ENCODE data around the gene COG1.

The COG1 gene

DNA sequence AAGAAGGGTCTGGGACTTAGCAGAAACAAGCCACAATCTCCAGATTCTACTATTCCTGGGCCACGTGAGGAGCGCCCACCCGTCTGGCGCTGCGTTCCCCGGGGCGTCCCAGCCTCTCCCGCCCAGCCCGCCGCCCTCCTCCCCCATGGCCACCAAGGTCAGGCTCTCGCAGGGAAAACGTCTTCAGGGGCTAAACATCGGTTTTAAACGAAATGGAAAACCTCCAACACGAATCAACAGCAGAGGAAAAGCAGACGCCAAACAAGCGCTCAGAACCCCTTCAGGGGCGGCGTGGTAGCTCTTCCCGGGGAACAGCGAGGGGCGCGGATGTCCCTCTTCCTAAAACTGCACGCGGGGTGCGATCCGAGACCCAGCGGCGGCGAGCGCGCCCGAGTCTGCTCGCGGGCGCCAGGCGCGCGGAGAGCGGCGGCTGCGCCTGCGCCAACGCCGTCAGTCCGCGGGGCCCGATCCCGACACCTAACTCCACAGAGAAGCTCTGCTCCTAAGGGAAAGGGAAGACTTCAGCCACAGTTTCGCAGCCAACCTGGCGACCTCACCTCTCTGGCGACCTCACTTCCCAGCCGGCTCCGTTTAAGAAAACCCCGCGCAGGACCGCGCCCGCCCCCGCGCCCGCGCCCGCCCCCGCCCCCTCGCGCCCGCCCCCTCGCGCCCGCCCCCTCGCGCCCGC lies 505 bp upstream of the COG1 start:
- in situ Hi-C loops (cut with MboI; ENCODE audit: low sequenced_read_pairs, unreplicated experiment): loop anchor here (25.0 kb wide), 1 partner anchor 630 kb away; no protein-coding TSS in a partner anchor
- peak; percentile 87 for DNase-seq (ENCODE audit: low spot score)

GRCh38 chr17:73194514-73195222 lies 1.8 kb downstream of the COG1 start:
- in situ Hi-C loops (cut with MboI; ENCODE audit: low sequenced_read_pairs, unreplicated experiment): loop anchor here (25.0 kb wide), 1 partner anchor 632 kb away; no protein-coding TSS in a partner anchor
- DNase-seq (ENCODE audit: low spot score): no peak
- TF ChIP-seq CTCF (IDR thresholded peaks at IDR 0.05; ENCODE audit: borderline replicate concordance, control extremely low read depth, extremely low read depth, insufficient read depth, missing control alignments): no peak

More for the DNA sequence above, 505 bp upstream of the COG1 start:
- no peak for TF ChIP-seq CTCF (IDR thresholded peaks at IDR 0.05; ENCODE audit: borderline replicate concordance, control extremely low read depth, extremely low read depth, insufficient read depth, missing control alignments)

- TF ChIP-seq CTCF (IDR thresholded peaks at IDR 0.05; ENCODE audit: borderline replicate concordance, control extremely low read depth, extremely low read depth, insufficient read depth, missing control alignments): no peak
- no peak for DNase-seq (ENCODE audit: low spot score)
- in situ Hi-C loops (cut with MboI; ENCODE audit: low sequenced_read_pairs, unreplicated experiment): loop anchor here (25.0 kb wide), 1 partner anchor 634 kb away; no protein-coding TSS in a partner anchor
Observed at GRCh38 chr17:73196500-73196899, 3.6 kb downstream of the COG1 start.

DNA sequence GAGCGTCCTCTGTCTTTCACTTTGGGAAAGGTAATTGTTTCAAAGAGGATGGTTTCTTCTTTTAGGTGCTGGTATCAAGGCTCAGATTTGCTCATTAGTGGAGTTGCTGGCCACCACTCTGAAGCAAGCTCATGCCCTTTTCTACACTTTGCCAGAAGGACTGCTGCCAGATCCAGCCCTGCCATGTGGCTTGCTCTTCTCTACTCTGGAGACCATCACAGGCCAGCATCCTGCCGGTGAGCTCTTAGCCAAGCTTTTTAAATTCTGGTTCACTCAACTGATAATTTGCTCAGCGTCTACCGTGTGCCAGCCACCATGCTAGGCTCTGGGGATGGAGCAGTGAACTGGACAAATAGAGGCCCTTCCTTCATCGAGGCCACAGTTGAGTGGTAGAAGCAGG lies 4.3 kb downstream of the COG1 start:
- DNase-seq (ENCODE audit: low spot score): no peak
- in situ Hi-C loops (cut with MboI; ENCODE audit: low sequenced_read_pairs, unreplicated experiment): loop anchor here (25.0 kb wide), 1 partner anchor 635 kb away; no protein-coding TSS in a partner anchor
- TF ChIP-seq CTCF (IDR thresholded peaks at IDR 0.05; ENCODE audit: borderline replicate concordance, control extremely low read depth, extremely low read depth, insufficient read depth, missing control alignments): no peak

DNA sequence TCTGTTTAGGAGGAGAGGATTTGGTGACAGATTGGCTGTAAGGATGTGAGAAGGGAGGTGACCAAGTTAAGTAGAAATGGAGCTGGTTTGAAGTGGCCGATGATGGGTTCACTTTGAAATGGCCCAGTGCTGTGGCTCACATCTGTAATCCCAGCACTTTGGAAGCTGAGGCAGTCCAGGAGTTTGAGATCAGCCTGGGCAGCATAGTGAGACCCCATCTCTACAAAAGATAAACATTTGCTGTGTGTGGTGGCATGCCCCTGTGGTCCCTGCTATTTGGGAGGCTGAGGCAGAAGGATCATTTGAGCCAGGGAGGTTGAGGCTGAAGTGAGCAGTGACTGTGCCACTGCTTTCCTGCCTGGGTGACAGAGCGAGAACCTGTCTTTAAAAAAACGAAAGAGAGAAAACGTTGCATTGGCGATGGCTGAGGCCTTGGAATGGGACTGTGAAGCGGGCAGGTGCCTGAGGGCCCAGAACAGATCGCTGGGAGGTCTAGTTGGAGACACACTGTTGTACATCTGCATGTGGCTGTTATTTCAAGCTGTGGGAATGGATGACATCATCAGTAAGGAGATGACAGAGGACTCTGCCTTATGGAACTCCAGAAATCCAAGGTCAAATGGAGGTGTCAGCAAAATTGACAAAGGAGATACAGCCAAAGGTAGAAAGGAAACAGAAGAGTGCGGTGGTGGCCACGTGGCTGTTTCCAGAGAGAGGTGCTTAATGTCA lies 5.5 kb downstream of the COG1 start:
- DNase-seq (ENCODE audit: low spot score): no peak
- in situ Hi-C loops (cut with MboI; ENCODE audit: low sequenced_read_pairs, unreplicated experiment): loop anchor here (25.0 kb wide), 1 partner anchor 636 kb away; no protein-coding TSS in a partner anchor
- no peak for TF ChIP-seq CTCF (IDR thresholded peaks at IDR 0.05; ENCODE audit: borderline replicate concordance, control extremely low read depth, extremely low read depth, insufficient read depth, missing control alignments)

DNA sequence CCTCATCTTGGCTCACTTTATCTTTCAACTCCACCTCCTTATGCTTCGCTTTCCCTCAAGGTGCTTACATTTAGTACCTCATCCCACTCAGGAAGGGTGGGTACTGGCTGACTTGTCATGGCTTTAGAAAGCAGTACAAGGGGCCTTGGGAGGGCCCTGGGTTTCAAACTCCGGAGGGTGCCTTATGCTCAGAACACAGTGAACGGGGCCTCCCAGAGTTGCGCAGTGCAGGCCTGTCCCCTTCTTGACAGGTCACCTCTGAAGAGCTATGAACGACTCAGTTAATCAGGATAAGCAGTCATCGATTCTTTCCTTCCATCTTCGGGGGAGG lies 6.0 kb downstream of the COG1 start:
- no peak for TF ChIP-seq CTCF (IDR thresholded peaks at IDR 0.05; ENCODE audit: borderline replicate concordance, control extremely low read depth, extremely low read depth, insufficient read depth, missing control alignments)
- in situ Hi-C loops (cut with MboI; ENCODE audit: low sequenced_read_pairs, unreplicated experiment): loop anchor here (25.0 kb wide), 1 partner anchor 637 kb away; no protein-coding TSS in a partner anchor
- DNase-seq (ENCODE audit: low spot score): no peak
